ENCODE data around the gene SUDS3.

Gene SUDS3

GRCh38 chr12:118436986-118437385 lies 60.6 kb downstream of the SUDS3 start:
- in situ Hi-C loops (cut with HindIII; ENCODE audit: low sequenced_read_pairs), result no loop called here

- in situ Hi-C loops (cut with HindIII; ENCODE audit: low sequenced_read_pairs), result no loop called here
Observed at GRCh38 chr12:118439068-118439467, 62.7 kb downstream of the SUDS3 start.

- in situ Hi-C loops (cut with HindIII; ENCODE audit: low sequenced_read_pairs), result no loop called here
Observed at GRCh38 chr12:118446247-118446646, 69.9 kb downstream of the SUDS3 start.

- in situ Hi-C loops (cut with HindIII; ENCODE audit: low sequenced_read_pairs), result no loop called here
Observed at GRCh38 chr12:118447181-118447580, 70.8 kb downstream of the SUDS3 start.

GRCh38 chr12:118448341-118448740 lies 72.0 kb downstream of the SUDS3 start:
- in situ Hi-C loops (cut with HindIII; ENCODE audit: low sequenced_read_pairs), result no loop called here

- in situ Hi-C loops (cut with HindIII; ENCODE audit: low sequenced_read_pairs), result no loop called here
Observed at GRCh38 chr12:118455327-118455726, 79.0 kb downstream of the SUDS3 start.

- in situ Hi-C loops (cut with HindIII; ENCODE audit: low sequenced_read_pairs), result no loop called here
Observed at GRCh38 chr12:118456741-118457140, 80.4 kb downstream of the SUDS3 start.

- in situ Hi-C loops (cut with HindIII; ENCODE audit: low sequenced_read_pairs), result no loop called here
Observed at GRCh38 chr12:118459110-118459509, 82.8 kb downstream of the SUDS3 start.

- in situ Hi-C loops (cut with HindIII; ENCODE audit: low sequenced_read_pairs), result no loop called here
Observed at GRCh38 chr12:118463677-118464076, 87.3 kb downstream of the SUDS3 start.

- in situ Hi-C loops (cut with HindIII; ENCODE audit: low sequenced_read_pairs), result no loop called here
Observed at GRCh38 chr12:118465706-118466105, 89.4 kb downstream of the SUDS3 start.
